Keratinocyte (primary cell): ENCODE results near the gene CCDC178.

Experiments
- EZH2 ChIP-seq: IDR thresholded peaks from one replicate; pipeline ENCODE4 v1.6.1; 2012; ENCODE audit warnings: inconsistent platforms, mild to moderate bottlenecking, low read length, moderate library complexity
- TF ChIP-seq, protein P1 (sequence below), 3 experiments: IDR thresholded peaks in 1 of 3; conservative IDR thresholded peaks in 1 of 3; optimal IDR thresholded peaks in 1 of 3; 2 replicates in 2 of 3; 3 replicates in 1 of 3; pipeline versions ENCODE3 to v1.5.1; 2011; ENCODE audit warnings: low read length in 3 of 3, mild to moderate bottlenecking in 3 of 3, moderate library complexity in 2 of 3, control low read depth in 1 of 3, inconsistent platforms in 1 of 3; ENCODE audit not compliant: insufficient read depth in 2 of 3; ENCODE audit errors: extremely low read depth in 1 of 3

- TF ChIP-seq, protein P1, sequence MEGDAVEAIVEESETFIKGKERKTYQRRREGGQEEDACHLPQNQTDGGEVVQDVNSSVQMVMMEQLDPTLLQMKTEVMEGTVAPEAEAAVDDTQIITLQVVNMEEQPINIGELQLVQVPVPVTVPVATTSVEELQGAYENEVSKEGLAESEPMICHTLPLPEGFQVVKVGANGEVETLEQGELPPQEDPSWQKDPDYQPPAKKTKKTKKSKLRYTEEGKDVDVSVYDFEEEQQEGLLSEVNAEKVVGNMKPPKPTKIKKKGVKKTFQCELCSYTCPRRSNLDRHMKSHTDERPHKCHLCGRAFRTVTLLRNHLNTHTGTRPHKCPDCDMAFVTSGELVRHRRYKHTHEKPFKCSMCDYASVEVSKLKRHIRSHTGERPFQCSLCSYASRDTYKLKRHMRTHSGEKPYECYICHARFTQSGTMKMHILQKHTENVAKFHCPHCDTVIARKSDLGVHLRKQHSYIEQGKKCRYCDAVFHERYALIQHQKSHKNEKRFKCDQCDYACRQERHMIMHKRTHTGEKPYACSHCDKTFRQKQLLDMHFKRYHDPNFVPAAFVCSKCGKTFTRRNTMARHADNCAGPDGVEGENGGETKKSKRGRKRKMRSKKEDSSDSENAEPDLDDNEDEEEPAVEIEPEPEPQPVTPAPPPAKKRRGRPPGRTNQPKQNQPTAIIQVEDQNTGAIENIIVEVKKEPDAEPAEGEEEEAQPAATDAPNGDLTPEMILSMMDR (optimal IDR thresholded peaks at IDR 0.05 in 1 of 3, IDR thresholded peaks at IDR 0.05 in 1 of 3, conservative IDR thresholded peaks at IDR 0.05 in 1 of 3; ENCODE audit: extremely low read depth in 1 of 3, insufficient read depth in 2 of 3, low read length in 3 of 3): no peak
- no peak for TF ChIP-seq EZH2
These were observed 533.3 kb downstream of the CCDC178 start for GRCh38 chr18:32907311-32907585.
